SK-N-SH (cell line): ENCODE data around the gene ARID2. TPM values are rescaled to one million over a fixed set of nuclear protein-coding genes. Genes with fewer than 3 reads are reported as not detected.

ENCODE experiments used
- CTCF ChIA-PET: fragments of 300-600, 350-600 bp; formaldehyde crosslinking; extraction: SDS; loops from one replicate; lab custom pipeline; 2021; lab: Yijun Ruan, JAX
- POLR2A ChIA-PET: fragments of 350-600 bp; sonication (Branson Sonifier 250); formaldehyde crosslinking; extraction: SDS; loops from one replicate; lab custom pipeline; 2020; ENCODE audit warnings: antibody characterized with exemption, inconsistent platforms; lab: Yijun Ruan, JAX
- DNase-seq: peaks from one replicate; pipeline ENCODE4 v3.0.0; 2012
- H2AFZ ChIP-seq: fragments of 200-600 bp; sonication (generic); 2 replicates; pipeline ENCODE4 v1.8.1; 2016; ENCODE audit warnings: antibody characterized with exemption, mild to moderate bottlenecking, low read depth
- H3F3A ChIP-seq: fragments of 200-600 bp; sonication (generic); replicated peaks from 2 replicates; pipeline ENCODE3; 2016; ENCODE audit warnings: antibody characterized with exemption, mild to moderate bottlenecking; ENCODE audit not compliant: insufficient read depth
- H3K27ac ChIP-seq, 2 experiments: fragments of 200-500 bp in 1 of 2; fragments of 200-600 bp in 1 of 2; sonication (Bioruptor generic) in 1 of 2; sonication (generic), shearing (Covaris generic) in 1 of 2; 2 replicates each; pipeline versions ENCODE4 v1.5.1 to v1.6.1; 2014 to 2016; ENCODE audit warnings: low read depth in 2 of 2, inconsistent platforms in 1 of 2, low read length in 1 of 2, mild to moderate bottlenecking in 1 of 2, mixed read lengths in 1 of 2
- H3K27me3 ChIP-seq: fragments of 200-600 bp; sonication (generic), shearing (Covaris generic); 2 replicates; pipeline ENCODE4 v1.6.1; 2016; ENCODE audit warnings: mixed run types; ENCODE audit not compliant: insufficient read depth
- H3K36me3 ChIP-seq, 2 experiments: fragments of 200-500 bp in 1 of 2; fragments of 200-600 bp in 1 of 2; sonication (Bioruptor generic) in 1 of 2; sonication (generic) in 1 of 2; replicated peaks in 1 of 2; 2 replicates each; pipeline versions ENCODE3 to v1.5.1; 2014 to 2016; ENCODE audit warnings: low read length in 1 of 2, mild to moderate bottlenecking in 1 of 2; ENCODE audit not compliant: insufficient read depth in 2 of 2, control insufficient read depth in 1 of 2
- H3K4me1 ChIP-seq, 2 experiments: fragments of 200-500 bp in 1 of 2; fragments of 200-600 bp in 1 of 2; sonication (Bioruptor generic) in 1 of 2; sonication (generic), shearing (Covaris generic) in 1 of 2; 2 replicates each; pipeline versions ENCODE4 v1.5.1 to v1.6.1; 2014 to 2016; ENCODE audit warnings: low read depth in 1 of 2, low read length in 1 of 2, mixed run types in 1 of 2; ENCODE audit not compliant: insufficient read depth in 2 of 2, control insufficient read depth in 1 of 2
- H3K4me2 ChIP-seq: fragments of 200-600 bp; sonication (generic), shearing (Covaris generic); 2 replicates; pipeline ENCODE4 v1.6.1; 2017; ENCODE audit warnings: mixed run types
- H3K4me3 ChIP-seq, 2 experiments: fragments of 200-500 bp in 1 of 2; fragments of 200-600 bp in 1 of 2; sonication (Bioruptor generic) in 1 of 2; sonication (generic), shearing (Covaris generic) in 1 of 2; 2 replicates each; pipeline versions ENCODE4 v1.5.1 to v1.8.1; 2014 to 2016; ENCODE audit warnings: low read depth in 2 of 2, inconsistent platforms in 1 of 2, low read length in 1 of 2, mild to moderate bottlenecking in 1 of 2, mixed read lengths in 1 of 2, moderate library complexity in 1 of 2
- H3K79me2 ChIP-seq: fragments of 200-600 bp; sonication (generic); 2 replicates; pipeline ENCODE4 v1.8.1; 2017; ENCODE audit warnings: mild to moderate bottlenecking; ENCODE audit not compliant: insufficient read depth
- H3K9ac ChIP-seq: fragments of 200-600 bp; sonication (generic); 2 replicates; pipeline ENCODE4 v1.6.1; 2017; ENCODE audit warnings: mixed run types
- H3K9me2 ChIP-seq: fragments of 200-600 bp; sonication (generic); 2 replicates; pipeline ENCODE4 v1.6.1; 2017; ENCODE audit warnings: mixed run types
- H3K9me3 ChIP-seq: fragments of 200-600 bp; sonication (generic); 2 replicates; pipeline ENCODE4 v1.6.1; 2017; ENCODE audit warnings: mixed run types, mild to moderate bottlenecking, moderate library complexity
- H4K20me1 ChIP-seq: fragments of 200-600 bp; sonication (generic); 2 replicates; pipeline ENCODE4 v1.6.1; 2017; ENCODE audit warnings: mild to moderate bottlenecking, mixed run types; ENCODE audit not compliant: insufficient read depth
- CHD2 ChIP-seq: fragments of 150-350 bp; IDR thresholded peaks from 2 replicates; pipeline ENCODE4 v1.6.1; 2018; ENCODE audit warnings: low read length; ENCODE audit not compliant: partially characterized antibody
- EP300 ChIP-seq, 2 experiments: IDR thresholded peaks; 2 replicates each; pipeline versions ENCODE4 v1.4.0 to v1.6.1; 2012; ENCODE audit warnings: borderline replicate concordance in 1 of 2, low read depth in 1 of 2, low read length in 1 of 2
- EZH2phosphoT487 ChIP-seq: fragments of 200-600 bp; sonication (generic); IDR thresholded peaks from 2 replicates; pipeline ENCODE4 v1.6.1; 2017; ENCODE audit warnings: low read depth, mixed run types, mild to moderate bottlenecking, antibody characterized with exemption, moderate library complexity, borderline replicate concordance
- FOXJ3 ChIP-seq: sonication (generic); formaldehyde crosslinking; IDR thresholded peaks from 2 replicates; pipeline ENCODE4 v1.5.1; 2020; ENCODE audit warnings: mild to moderate bottlenecking, missing genetic modification reagents
- FOXM1 ChIP-seq: IDR thresholded peaks from 2 replicates; pipeline ENCODE4 v1.4.0; 2012; ENCODE audit warnings: low read depth, mild to moderate bottlenecking
- IRF3 ChIP-seq: fragments of 150-350 bp; IDR thresholded peaks from 2 replicates; pipeline ENCODE4 v1.6.1; 2016; ENCODE audit warnings: mild to moderate bottlenecking, low read depth, low read length
- JUND ChIP-seq: IDR thresholded peaks from 2 replicates; pipeline ENCODE4 v1.4.0; 2012
- MXI1 ChIP-seq: IDR thresholded peaks from 2 replicates; pipeline ENCODE4 v1.6.1; 2012; ENCODE audit warnings: mild to moderate bottlenecking, low read depth, low read length, improper control_type of control experiment
- NFIC ChIP-seq: IDR thresholded peaks from 2 replicates; pipeline ENCODE4 v1.4.0; 2012; ENCODE audit warnings: borderline replicate concordance
- PBX3 ChIP-seq: IDR thresholded peaks from 2 replicates; pipeline ENCODE4; 2012
- RFX5 ChIP-seq: IDR thresholded peaks from 2 replicates; pipeline ENCODE4 v1.6.1; 2012; ENCODE audit warnings: mild to moderate bottlenecking, improper control_type of control experiment, low read length
- SMC3 ChIP-seq: IDR thresholded peaks from 2 replicates; pipeline ENCODE4 v1.6.1; 2012; ENCODE audit warnings: low read depth, low read length, improper control_type of control experiment
- WGBS: methylation state at CpG from one replicate; pipeline ENCODE4 v1.1.6; 2017; ENCODE audit warnings: low lambda C conversion rate; 5-methylcytosine and 5-hydroxymethylcytosine counted together
- polyA plus RNA-seq, 3 experiments: library from polyadenylated mRNA; depleted of rRNA; stranded (reverse); fragments of >200 nt; gene quantifications; 2 replicates each; pipeline ENCODE4 v1.2.3, GENCODE V29; 2012
- TF ChIP-seq, protein P1 (sequence below): IDR thresholded peaks from 2 replicates; pipeline ENCODE4 v1.4.0; 2012; ENCODE audit warnings: low read depth
- TF ChIP-seq, protein P2 (sequence below): IDR thresholded peaks from 2 replicates; pipeline ENCODE4 v1.4.0; 2012; ENCODE audit warnings: low read depth, borderline replicate concordance

The ARID2 gene
- polyA plus RNA-seq, 1 of the 3 experiments (the other 2 are of a cell fraction), result 5.9 TPM

DNA sequence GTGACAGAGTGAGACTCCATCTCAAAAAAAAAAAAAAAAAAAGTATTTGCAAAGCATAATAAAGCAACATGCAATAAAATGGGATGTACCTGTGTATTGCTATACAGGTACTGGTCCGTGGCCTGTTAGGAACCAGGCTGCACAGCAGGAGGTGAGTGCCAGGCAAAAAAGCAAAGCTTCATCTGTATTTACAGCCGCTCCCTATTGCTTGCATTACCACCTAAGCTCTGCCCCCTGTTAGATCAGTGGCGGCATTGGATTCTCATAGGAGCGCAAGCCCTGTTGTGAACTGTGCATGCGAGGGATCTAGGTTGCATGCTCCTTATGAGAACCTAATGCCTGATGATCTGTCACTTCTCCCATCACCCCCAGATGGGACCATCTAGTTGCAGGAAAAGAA, 147.6 kb downstream of the ARID2 start:
- Histone ChIP-seq H3K4me3 (no peak overlapping the region), H3K27ac (no peak overlapping the region), H3K9me3 (no peaks in the 10 kb centered on the region), H4K20me1 (no peaks in the 10 kb centered on the region)
- TF ChIP-seq PBX3 (no peak), EP300 (IDR thresholded peaks at IDR 0.05; ENCODE audit: borderline replicate concordance in 1 of 2, low read depth in 1 of 2, low read length in 1 of 2) (no peak), FOXM1 (no peak), CHD2 (no peak)
- TF ChIP-seq, protein P1, sequence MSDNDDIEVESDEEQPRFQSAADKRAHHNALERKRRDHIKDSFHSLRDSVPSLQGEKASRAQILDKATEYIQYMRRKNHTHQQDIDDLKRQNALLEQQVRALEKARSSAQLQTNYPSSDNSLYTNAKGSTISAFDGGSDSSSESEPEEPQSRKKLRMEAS, result no peak
- TF ChIP-seq, all 33 proteins: peak for 0
- no peaks in the 10 kb centered on the region for H3K27me3 ChIP-seq
- 96% methylated on average over 5 of the region's 5 CpGs for WGBS
- peaks cover 3% of the 10 kb centered on the region; the same call in 1 of the 2 replicates for H3K79me2 ChIP-seq
- H3F3A ChIP-seq, result no peaks in the 10 kb centered on the region
- peaks cover 34 to 42% of the 10 kb centered on the region in 2 experiments for H3K36me3 ChIP-seq
- CTCF ChIA-PET, result no interaction called here
- POLR2A ChIA-PET, result no interaction called here
- H2AFZ ChIP-seq, result no peak overlapping the region
- no peak for DNase-seq
- no peaks in the 10 kb centered on the region for H3K9me2 ChIP-seq
- no peak overlapping the region for H3K4me2 ChIP-seq
- peaks cover 0 to 3% of the 10 kb centered on the region in 2 experiments; a peak in 2 of 4 replicates for H3K4me1 ChIP-seq
- no peak overlapping the region for H3K9ac ChIP-seq

GRCh38 chr12:45878630-45879255, 149.2 kb downstream of the ARID2 start:
- Histone ChIP-seq H3K4me3 (no peak overlapping the region), H3K4me2 (no peak overlapping the region), H3K9me3 (no peaks in the 10 kb centered on the region), H4K20me1 (no peaks in the 10 kb centered on the region), H3F3A (no peaks in the 10 kb centered on the region), H3K27me3 (no peaks in the 10 kb centered on the region), H3K9me2 (no peaks in the 10 kb centered on the region), H3K36me3 (peaks cover 29 to 42% of the 10 kb centered on the region in 2 experiments), H3K79me2 (no peaks in the 10 kb centered on the region; the same call in 1 of the 2 replicates), H2AFZ (no peak overlapping the region), H3K4me1 (peaks cover 0 to 3% of the 10 kb centered on the region in 2 experiments; a peak in 2 of 4 replicates), H3K9ac (no peak overlapping the region), H3K27ac (no peak overlapping the region)
- no peak for DNase-seq
- WGBS, result 86% methylated on average over 8 of the region's 8 CpGs
- ChIA-PET POLR2A (no interaction called here), CTCF (no interaction called here)
- TF ChIP-seq IRF3 (no peak), JUND (no peak), RFX5 (no peak), SMC3 (no peak), PBX3 (no peak), MXI1 (no peak), NFIC (no peak), EZH2phosphoT487 (no peak), FOXJ3 (CRISPR knock-in tag) (no peak)
- TF ChIP-seq, protein P2, sequence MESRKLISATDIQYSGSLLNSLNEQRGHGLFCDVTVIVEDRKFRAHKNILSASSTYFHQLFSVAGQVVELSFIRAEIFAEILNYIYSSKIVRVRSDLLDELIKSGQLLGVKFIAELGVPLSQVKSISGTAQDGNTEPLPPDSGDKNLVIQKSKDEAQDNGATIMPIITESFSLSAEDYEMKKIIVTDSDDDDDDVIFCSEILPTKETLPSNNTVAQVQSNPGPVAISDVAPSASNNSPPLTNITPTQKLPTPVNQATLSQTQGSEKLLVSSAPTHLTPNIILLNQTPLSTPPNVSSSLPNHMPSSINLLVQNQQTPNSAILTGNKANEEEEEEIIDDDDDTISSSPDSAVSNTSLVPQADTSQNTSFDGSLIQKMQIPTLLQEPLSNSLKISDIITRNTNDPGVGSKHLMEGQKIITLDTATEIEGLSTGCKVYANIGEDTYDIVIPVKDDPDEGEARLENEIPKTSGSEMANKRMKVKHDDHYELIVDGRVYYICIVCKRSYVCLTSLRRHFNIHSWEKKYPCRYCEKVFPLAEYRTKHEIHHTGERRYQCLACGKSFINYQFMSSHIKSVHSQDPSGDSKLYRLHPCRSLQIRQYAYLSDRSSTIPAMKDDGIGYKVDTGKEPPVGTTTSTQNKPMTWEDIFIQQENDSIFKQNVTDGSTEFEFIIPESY, result no peak
